Measurements from ENCODE around the gene DENND5A. TPM values are rescaled to one million over a fixed set of nuclear protein-coding genes. Genes with fewer than 3 reads are reported as not detected.

DENND5A gene
- total and polyA plus RNA-seq, 2 of the 8 experiments (the other 6 are each of a cell fraction or from before 2014, with no cell fraction given): 65.7 to 139 TPM

DNA sequence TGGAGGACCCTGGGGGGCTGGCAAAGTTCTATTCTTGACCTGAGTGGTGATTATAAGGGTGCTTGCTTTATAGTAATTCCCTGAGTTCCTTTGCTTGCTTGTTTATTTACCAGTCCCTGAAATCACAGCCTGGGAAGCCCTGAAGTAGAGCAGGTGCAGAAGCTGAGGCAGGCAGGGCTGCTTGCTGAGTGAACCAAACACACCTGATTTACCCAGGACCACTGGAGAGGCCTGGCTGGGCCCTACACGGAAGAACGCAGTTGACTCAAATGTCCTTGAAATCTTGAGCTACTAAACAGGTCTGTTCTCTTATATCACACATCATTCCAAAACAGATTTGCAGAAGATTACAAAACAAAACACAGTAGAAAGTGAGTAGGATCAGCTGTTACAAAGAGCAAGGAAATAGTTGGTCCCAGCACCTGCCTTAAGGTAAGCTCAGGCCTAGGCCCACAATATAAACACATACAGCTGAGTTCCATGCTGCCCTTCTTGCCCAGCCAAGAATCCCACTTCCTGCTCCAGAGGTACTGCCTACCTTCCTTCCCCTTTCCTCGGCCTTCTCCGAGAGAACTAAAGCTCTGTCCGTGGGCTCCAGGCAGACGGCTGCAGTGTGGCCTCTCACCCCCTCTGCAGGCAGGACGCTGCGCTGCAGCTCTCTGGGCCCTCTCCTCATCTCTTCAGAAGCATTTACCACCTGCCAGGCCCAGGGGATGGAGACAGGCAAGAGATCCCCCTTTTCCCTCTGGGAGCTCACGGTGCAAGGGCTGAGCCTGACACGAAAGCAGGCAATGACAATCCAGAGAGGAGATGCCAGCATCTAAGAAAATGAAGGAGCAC is 127.6 kb downstream of the DENND5A start (continued):
- peak; percentile 93 to 95 for TF ChIP-seq RAD21 (IDR thresholded peaks at IDR 0.05 in 1 of 2, conservative IDR thresholded peaks at IDR 0.05 in 1 of 2; ENCODE audit: low read depth in 2 of 2, low read length in 2 of 2)
- 0 out of 2 replicates have a peak, but pooled peaks have one; percentile 38 for TF ChIP-seq MAX (IDR thresholded peaks at IDR 0.05)

Data from H1 (cell line).